HS-5 (cell line): ENCODE results near the gene TAF10.
A peak's percentile ranks its signal among the peaks of the same experiment; 100 is the strongest.

Source experiments
- DNase-seq: peaks from one replicate; pipeline ENCODE4 v3.0.0-alpha.2; 2012; ENCODE audit warnings: low read depth

TAF10 gene

DNA sequence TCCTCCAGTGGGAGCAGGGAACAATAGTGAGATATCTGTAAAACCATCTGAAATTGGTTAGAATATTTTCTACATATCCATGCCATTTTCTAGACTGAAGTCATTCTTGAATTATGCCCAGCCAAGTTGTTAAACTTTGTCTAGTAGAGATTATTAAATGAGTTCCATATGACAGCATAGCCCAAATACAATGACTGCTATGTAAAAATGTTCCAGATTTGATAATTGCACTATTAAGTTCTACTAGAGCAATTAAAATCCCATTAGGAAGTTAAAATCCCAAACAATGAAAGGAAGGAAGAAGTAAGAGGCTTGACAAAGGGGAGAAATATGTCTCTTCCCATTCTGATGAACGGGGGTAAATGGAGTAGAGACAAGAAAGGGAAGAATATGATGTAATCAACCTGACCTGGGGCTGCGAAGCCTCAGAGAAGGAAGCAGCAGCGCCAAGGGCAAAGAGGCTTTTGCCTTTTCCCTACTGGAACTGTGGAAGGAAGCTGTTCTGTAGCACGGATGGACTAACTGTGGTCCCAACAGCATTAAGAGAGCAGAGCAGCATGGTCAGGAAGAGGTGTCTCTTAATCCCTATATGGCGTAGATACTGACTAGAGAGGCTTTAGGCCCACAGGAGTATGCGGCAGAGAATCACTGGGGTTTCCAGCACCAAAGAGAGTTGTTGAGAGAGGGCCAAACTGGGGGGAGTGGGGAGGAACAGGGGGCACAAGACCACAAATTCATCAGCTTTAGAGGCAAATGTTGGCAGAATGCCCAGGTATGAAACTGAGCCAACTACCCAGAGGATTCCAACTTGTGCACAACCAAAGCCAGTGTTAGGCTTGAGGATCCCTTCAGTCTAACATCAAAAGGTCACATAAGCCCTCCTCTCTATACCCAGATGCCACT, 35.3 kb downstream of the TAF10 start:
- peak; percentile 40 for DNase-seq

DNA sequence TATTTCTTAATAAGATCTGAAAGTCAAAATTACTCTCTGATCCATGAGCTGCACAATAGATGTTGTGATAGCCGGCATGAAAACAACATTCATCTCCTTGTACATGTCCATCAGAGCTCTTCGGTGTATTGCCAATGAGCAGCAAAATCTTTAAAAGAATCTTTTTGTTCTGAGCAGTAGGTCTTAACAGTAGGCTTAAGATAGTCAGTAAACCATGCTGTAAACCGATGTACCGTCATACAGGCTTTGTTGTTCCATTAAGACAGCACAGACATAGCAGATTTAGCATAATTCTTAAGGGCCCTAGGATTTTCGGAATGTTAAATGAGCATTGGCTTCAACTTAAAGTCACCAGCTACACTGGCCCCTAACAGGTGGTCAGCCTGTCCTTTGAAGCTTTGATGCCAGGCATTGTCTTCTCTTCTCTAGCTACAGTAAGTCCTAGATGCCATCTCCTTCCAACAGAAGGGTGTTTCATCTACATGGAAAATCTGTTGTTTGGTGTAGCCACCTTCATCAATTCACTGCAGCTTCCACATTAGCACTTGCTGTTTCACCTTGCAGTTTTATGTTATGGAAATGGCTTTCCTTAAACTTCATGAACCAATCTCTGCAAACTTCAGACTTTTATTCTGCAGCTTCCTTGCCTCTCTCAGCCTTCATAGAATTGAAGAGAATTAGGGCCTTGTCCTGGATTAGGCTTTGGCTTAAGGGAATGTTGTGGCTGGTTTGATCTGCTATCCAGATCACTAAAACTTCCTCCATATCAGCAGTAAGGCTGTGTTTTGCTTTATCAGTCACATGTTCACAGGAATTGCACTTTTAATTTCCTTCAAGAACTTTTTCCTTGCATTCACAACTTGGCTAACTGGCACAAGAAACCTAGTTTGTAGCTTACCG, 37.0 kb downstream of the TAF10 start:
- DNase-seq: no peak

DNA sequence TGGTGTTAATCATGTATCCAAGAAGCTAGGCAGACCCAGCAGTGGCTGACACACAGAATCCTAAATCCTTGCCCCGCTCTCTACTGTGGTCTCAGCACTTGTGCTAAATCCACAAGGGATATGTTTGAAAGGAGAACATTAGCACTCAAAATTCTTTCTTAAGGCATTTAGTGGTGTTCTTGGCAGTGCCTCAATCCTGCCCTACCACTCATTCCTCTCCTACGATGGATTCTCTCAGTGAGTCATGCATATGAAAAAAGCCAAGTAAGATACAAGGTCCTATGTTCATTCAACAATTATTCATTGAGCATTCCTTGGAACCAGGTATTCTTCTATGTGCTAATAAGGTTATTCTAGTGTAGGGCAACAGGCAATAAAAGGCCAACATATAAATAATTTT, 39.8 kb downstream of the TAF10 start:
- DNase-seq: peak; percentile 28

- DNase-seq: no peak
Measured at GRCh38 chr11:6571434-6572008, 40.5 kb downstream of the TAF10 start.

GRCh38 chr11:6570691-6571427, 41.2 kb downstream of the TAF10 start:
- DNase-seq: no peak

DNA sequence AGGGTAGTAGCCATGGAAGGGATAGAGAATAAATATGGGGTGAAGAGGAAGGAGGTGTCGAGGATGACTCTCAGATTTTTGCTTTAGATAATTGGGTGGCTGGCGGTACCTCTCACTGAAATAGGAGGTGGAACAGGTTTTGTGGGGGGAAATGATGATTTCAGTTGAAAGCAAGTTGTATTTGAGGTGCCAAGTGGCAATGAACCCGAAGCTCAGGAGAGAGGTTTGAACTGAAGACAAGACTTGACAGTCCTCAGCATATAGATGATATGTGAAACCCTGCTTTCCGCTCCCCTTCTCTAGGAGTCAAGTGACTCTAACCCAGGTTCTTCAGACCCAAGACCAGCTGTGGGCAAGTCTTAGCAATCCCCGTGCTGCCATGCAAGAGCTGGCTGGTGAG, 42.3 kb downstream of the TAF10 start:
- DNase-seq: no peak

DNA sequence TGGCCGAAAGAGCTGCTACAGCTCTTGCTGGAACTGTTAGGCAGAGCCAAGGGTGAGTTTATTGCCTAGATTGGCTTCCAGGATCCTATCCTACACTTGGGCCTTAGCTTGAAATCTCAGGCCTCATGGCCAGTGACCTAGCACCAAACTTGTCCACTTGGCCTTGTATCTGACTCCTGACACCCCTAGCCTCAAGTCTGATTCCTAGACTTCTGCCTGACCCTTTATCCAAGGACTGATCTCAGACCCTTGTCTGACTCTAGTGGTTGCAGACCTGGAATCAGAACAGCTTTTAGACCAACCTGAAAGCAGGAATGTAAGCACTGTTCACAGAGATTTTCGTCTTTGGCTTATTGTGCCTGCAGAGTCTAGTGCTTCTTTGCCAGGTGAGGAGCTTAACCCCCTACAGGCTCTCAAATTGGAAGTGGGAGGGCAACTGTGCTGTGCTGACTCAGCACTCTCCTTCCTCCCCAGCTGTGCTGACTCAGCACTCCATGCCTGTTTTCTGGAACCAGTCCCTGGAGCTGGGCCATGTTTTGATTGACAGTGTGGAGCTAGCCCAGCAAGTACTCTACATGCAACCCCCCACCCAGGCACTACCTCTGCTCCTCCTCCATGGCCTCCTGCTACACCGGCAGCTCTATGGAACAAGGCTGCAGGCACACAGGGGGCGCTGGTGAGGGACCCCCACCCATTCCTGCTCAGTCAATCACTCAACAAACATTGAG, 43.7 kb downstream of the TAF10 start:
- no peak for DNase-seq

GRCh38 chr11:6567371-6567745, 44.7 kb downstream of the TAF10 start:
- no peak for DNase-seq

DNA sequence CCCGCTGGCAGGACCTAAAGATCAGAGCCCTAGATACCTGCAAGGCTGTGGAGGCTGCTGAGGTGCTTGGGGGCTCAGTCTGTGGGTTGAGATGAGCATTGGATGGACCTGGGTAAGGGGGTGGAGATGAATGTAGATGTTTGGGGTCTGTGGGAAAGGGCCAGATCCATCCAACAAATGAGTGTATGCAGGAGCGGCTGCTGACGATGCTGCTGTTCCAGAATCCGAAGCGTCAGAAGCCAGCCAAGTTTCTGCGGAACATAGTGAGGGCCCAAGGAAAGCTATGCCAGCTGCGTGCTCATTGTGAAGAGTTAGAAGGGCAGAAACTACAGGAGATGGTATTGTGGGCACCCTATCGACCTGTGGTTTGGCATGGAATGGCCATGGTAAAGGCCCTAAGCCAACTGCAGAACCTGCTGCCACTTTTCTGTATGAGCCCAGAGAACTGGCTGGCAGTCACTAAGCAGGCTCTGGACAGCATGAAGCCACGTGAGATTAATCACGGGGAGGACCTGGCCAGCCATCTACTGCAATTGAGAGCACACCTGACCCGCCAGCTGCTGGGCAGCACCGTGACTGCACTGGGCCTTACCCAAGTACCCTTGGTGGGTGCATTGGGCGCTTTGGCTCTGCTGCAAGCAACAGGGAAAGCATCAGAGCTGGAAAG, 45.2 kb downstream of the TAF10 start:
- DNase-seq: no peak

- DNase-seq: no peak
Measured at GRCh38 chr11:6565988-6566703, 45.9 kb downstream of the TAF10 start.

GRCh38 chr11:6565325-6565724, 46.7 kb downstream of the TAF10 start:
- DNase-seq: no peak

DNA sequence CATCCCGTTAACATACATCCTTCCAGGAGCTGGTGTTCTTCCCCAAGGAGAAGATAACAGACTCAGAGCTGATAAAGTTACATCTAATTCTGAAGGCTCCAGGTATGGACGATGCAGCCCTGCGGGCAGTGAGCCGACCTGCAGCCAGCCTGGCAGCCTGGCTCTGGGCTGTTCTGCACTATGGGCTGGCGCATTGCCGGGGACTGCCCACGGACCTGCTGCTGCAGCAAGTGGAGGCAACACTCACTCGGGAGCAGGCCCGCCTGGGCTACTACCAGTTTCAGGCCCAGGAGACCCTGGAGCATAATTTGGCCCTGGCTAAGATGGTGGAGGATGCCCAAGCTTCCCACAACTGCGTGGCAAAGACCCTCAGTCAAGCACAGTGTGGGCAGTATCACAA, 48.3 kb downstream of the TAF10 start:
- DNase-seq: no peak

- DNase-seq: no peak
Measured at GRCh38 chr11:6563121-6563619, 48.8 kb downstream of the TAF10 start.

DNA sequence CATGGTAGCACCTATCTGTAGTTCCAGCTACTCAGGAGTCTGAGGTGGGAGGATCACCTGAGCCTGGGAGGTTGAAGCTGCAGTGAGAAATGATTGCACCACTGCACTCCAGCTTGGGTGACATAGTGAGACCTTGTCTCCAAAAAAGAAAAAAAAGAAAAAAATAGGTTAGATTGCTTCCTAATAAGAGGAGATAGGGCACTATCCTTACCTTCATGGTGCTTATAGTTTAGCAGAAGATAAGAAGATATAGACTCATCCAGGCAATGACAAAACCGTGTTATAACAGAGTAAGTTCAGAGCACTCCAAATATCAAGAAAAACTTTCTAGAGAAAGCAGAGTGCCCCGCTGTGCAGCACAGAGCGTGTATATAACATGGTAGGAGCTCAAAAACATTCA, 50.7 kb downstream of the TAF10 start:
- DNase-seq: no peak
